Uterus (tissue), 2 donors: ENCODE measurements around the gene MAPRE3.

Experiments
- CTCF ChIP-seq, 4 experiments: fragments of 200-600 bp in 2 of 4; fragments of 450-650 bp in 2 of 4; sonication (generic) in 2 of 4; IDR thresholded peaks; one replicate each; pipeline ENCODE4 v1.5.1; 2016 to 2019; ENCODE audit warnings: antibody characterized with exemption in 4 of 4, mild to moderate bottlenecking in 2 of 4, moderate library complexity in 1 of 4
- POLR2A ChIP-seq, 2 donors: fragments of 450-650 bp; IDR thresholded peaks; one replicate each; pipeline ENCODE4 v1.6.1; 2016; ENCODE audit warnings: antibody characterized with exemption in 2 of 2, mild to moderate bottlenecking in 1 of 2, moderate library complexity in 1 of 2

GRCh38 chr2:26936855-26937254 is 33.6 kb upstream of the MAPRE3 start:
- no peak for TF ChIP-seq CTCF (IDR thresholded peaks at IDR 0.05)
- TF ChIP-seq POLR2A (IDR thresholded peaks at IDR 0.05) = no peak
